NB4 (cell line): ENCODE results near the gene RPS6KC1.

Source experiments
- MAX ChIP-seq: IDR thresholded peaks from 2 replicates; pipeline ENCODE4 v1.6.1; 2011; ENCODE audit warnings: low read depth, low read length
- POLR2A ChIP-seq: IDR thresholded peaks from 2 replicates; pipeline ENCODE4 v1.6.1; 2011; ENCODE audit warnings: mild to moderate bottlenecking; ENCODE audit not compliant: insufficient read length; ENCODE audit errors: extremely low read depth
- TF ChIP-seq, protein P1 (sequence below): IDR thresholded peaks from one replicate; pipeline ENCODE4 v1.5.1; 2012; ENCODE audit warnings: low read depth, low read length

- no peak for TF ChIP-seq MAX
- no peak for TF ChIP-seq POLR2A
- TF ChIP-seq, protein P1, sequence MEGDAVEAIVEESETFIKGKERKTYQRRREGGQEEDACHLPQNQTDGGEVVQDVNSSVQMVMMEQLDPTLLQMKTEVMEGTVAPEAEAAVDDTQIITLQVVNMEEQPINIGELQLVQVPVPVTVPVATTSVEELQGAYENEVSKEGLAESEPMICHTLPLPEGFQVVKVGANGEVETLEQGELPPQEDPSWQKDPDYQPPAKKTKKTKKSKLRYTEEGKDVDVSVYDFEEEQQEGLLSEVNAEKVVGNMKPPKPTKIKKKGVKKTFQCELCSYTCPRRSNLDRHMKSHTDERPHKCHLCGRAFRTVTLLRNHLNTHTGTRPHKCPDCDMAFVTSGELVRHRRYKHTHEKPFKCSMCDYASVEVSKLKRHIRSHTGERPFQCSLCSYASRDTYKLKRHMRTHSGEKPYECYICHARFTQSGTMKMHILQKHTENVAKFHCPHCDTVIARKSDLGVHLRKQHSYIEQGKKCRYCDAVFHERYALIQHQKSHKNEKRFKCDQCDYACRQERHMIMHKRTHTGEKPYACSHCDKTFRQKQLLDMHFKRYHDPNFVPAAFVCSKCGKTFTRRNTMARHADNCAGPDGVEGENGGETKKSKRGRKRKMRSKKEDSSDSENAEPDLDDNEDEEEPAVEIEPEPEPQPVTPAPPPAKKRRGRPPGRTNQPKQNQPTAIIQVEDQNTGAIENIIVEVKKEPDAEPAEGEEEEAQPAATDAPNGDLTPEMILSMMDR: no peak
Observed at GRCh38 chr1:213264531-213264930, 213.5 kb downstream of the RPS6KC1 start.
